Ascending aorta (tissue), 2 donors: Measurements from ENCODE around the gene UBE2J1. TPM values are rescaled to one million over a fixed set of nuclear protein-coding genes. Genes with fewer than 3 reads are reported as not detected.

Source experiments
- DNase-seq, 2 donors: peaks; one replicate each; pipeline ENCODE4 v3.0.0-alpha.2; 2019; ENCODE audit warnings: low spot score in 2 of 2
- H3K27ac ChIP-seq, 2 donors: fragments of 200-600 bp; sonication (generic); one replicate each; pipeline ENCODE4 v1.5.1; 2016 to 2017; ENCODE audit warnings: mild to moderate bottlenecking in 1 of 2
- H3K27me3 ChIP-seq: fragments of 200-600 bp; sonication (generic); one replicate; pipeline ENCODE4 v1.5.1; 2017
- H3K36me3 ChIP-seq, 2 donors: fragments of 200-600 bp; sonication (generic); one replicate each; pipeline ENCODE4 v1.5.1; 2016
- H3K4me1 ChIP-seq, 2 donors: fragments of 200-600 bp; sonication (generic); one replicate each; pipeline ENCODE4 v1.5.1; 2016 to 2017; ENCODE audit warnings: mild to moderate bottlenecking in 1 of 2
- H3K4me3 ChIP-seq, 2 donors: fragments of 200-600 bp; sonication (generic); one replicate each; pipeline ENCODE4 v1.5.1; 2016 to 2017; ENCODE audit warnings: mild to moderate bottlenecking in 1 of 2
- H3K9me3 ChIP-seq, 2 donors: fragments of 200-600 bp; sonication (generic); one replicate each; pipeline ENCODE4 v1.5.1; 2016
- CTCF ChIP-seq, 3 experiments: fragments of 200-600 bp in 2 of 3; fragments of 450-650 bp in 1 of 3; sonication (generic) in 2 of 3; IDR thresholded peaks; one replicate each; pipeline ENCODE4 v1.5.1; 2016 to 2019; ENCODE audit warnings: antibody characterized with exemption in 3 of 3, mild to moderate bottlenecking in 1 of 3, moderate library complexity in 1 of 3
- intact Hi-C: fragments of 100-400 bp; cut with DNase I; formaldehyde crosslinking; loops from one replicate; pipeline ENCODE4 v1.15.1; 2023
- total RNA-seq: library from RNA; depleted of rRNA; stranded (reverse); fragments of >200 nt; gene quantifications from one replicate; pipeline ENCODE4 v1.1.0, GENCODE V29; 2016

The UBE2J1 gene
- total RNA-seq, 1 donor from 2014 or later: 29.5 TPM

- Histone ChIP-seq H3K4me3 (no peak overlapping the region), H3K27ac (no peak overlapping the region), H3K27me3 (no peaks in the 10 kb centered on the region), H3K9me3 (no peaks in the 10 kb centered on the region), H3K4me1 (no peaks in the 10 kb centered on the region), H3K36me3 (no peaks in the 10 kb centered on the region)
- TF ChIP-seq CTCF (IDR thresholded peaks at IDR 0.05): no peak
- intact Hi-C loops: no loop called here
- DNase-seq: no peak
Observed at GRCh38 chr6:89392823-89393222, 40.3 kb upstream of the UBE2J1 start.

GRCh38 chr6:89388846-89389245, 36.3 kb upstream of the UBE2J1 start:
- DNase-seq: no peak
- intact Hi-C loops: no loop called here
- Histone ChIP-seq H3K4me3 (no peak overlapping the region), H3K36me3 (no peaks in the 10 kb centered on the region), H3K9me3 (no peaks in the 10 kb centered on the region), H3K27me3 (no peaks in the 10 kb centered on the region), H3K4me1 (no peaks in the 10 kb centered on the region), H3K27ac (no peak overlapping the region)
- no peak for TF ChIP-seq CTCF (IDR thresholded peaks at IDR 0.05)

- H3K27ac ChIP-seq: no peak overlapping the region
- no peaks in the 10 kb centered on the region for H3K36me3 ChIP-seq
- no peak overlapping the region for H3K4me3 ChIP-seq
- DNase-seq: no peak
- intact Hi-C loops: no loop called here
- no peaks in the 10 kb centered on the region for H3K9me3 ChIP-seq
- no peak for TF ChIP-seq CTCF (IDR thresholded peaks at IDR 0.05)
- no peaks in the 10 kb centered on the region for H3K4me1 ChIP-seq
- no peaks in the 10 kb centered on the region for H3K27me3 ChIP-seq
Observed at GRCh38 chr6:89387516-89388201, 35.1 kb upstream of the UBE2J1 start.

GRCh38 chr6:89386917-89387491, 34.5 kb upstream of the UBE2J1 start:
- Histone ChIP-seq H3K4me3 (no peak overlapping the region), H3K9me3 (no peaks in the 10 kb centered on the region), H3K27me3 (no peaks in the 10 kb centered on the region), H3K4me1 (no peaks in the 10 kb centered on the region), H3K36me3 (no peaks in the 10 kb centered on the region), H3K27ac (no peak overlapping the region)
- no peak for DNase-seq
- intact Hi-C loops: no loop called here
- no peak for TF ChIP-seq CTCF (IDR thresholded peaks at IDR 0.05)

GRCh38 chr6:89385846-89386245, 33.3 kb upstream of the UBE2J1 start:
- Histone ChIP-seq H3K36me3 (no peaks in the 10 kb centered on the region), H3K9me3 (no peaks in the 10 kb centered on the region), H3K27me3 (no peaks in the 10 kb centered on the region), H3K27ac (no peak overlapping the region), H3K4me1 (no peaks in the 10 kb centered on the region), H3K4me3 (no peak overlapping the region)
- TF ChIP-seq CTCF (IDR thresholded peaks at IDR 0.05): no peak
- intact Hi-C loops: no loop called here
- no peak for DNase-seq
